Endothelial cell (in vitro differentiated cells): ENCODE measurements around the gene TPH1. TPM values are rescaled to one million over a fixed set of nuclear protein-coding genes. Genes with fewer than 3 reads are reported as not detected.

Experiments
- DNase-seq: peaks from one replicate; pipeline ENCODE4 v3.0.0; 2021; ENCODE audit warnings: low spot score
- H3K27ac Mint-ChIP-seq: one replicate; pipeline ENCODE4 v1.8.0; 2021; ENCODE audit warnings: mixed read lengths, inconsistent platforms; ENCODE audit not compliant: unreplicated experiment
- H3K27me3 Mint-ChIP-seq: one replicate; pipeline ENCODE4 v1.8.0; 2021; ENCODE audit warnings: mild to moderate bottlenecking, moderate library complexity, mixed read lengths, inconsistent platforms; ENCODE audit not compliant: unreplicated experiment
- H3K36me3 Mint-ChIP-seq: one replicate; pipeline ENCODE4 v1.8.0; 2021; ENCODE audit warnings: mild to moderate bottlenecking, low read depth, mixed read lengths, inconsistent platforms; ENCODE audit not compliant: unreplicated experiment
- H3K4me1 Mint-ChIP-seq: one replicate; pipeline ENCODE4 v1.8.0; 2021; ENCODE audit warnings: mild to moderate bottlenecking, mixed read lengths, inconsistent platforms; ENCODE audit not compliant: unreplicated experiment
- H3K4me3 Mint-ChIP-seq: one replicate; pipeline ENCODE4 v1.8.0; 2021; ENCODE audit warnings: mild to moderate bottlenecking, mixed read lengths, inconsistent platforms; ENCODE audit not compliant: unreplicated experiment
- H3K9me3 Mint-ChIP-seq: one replicate; pipeline ENCODE4 v1.8.0; 2021; ENCODE audit warnings: mixed read lengths, inconsistent platforms; ENCODE audit not compliant: unreplicated experiment
- CTCF ChIP-seq: fragments of 200-600 bp; sonication (generic); IDR thresholded peaks from one replicate; pipeline ENCODE4 v1.5.0; 2021; ENCODE audit warnings: antibody characterized with exemption; ENCODE audit not compliant: unreplicated experiment
- total RNA-seq: library from RNA; stranded (reverse); fragmentation: NEBNext Ultra II Directional; extraction: Animal tissue kit (Norgen Biotek cat#: 25700); gene quantifications from one replicate; pipeline ENCODE4 v1.2.1, GENCODE V29; 2021; ENCODE audit not compliant: unreplicated experiment

Gene TPH1
- total RNA-seq, 1 donor from 2014 or later: 0.38 TPM

- H3K4me1 Mint-ChIP-seq: peaks cover 17% of the 10 kb centered on the region
- no peaks in the 10 kb centered on the region for H3K9me3 Mint-ChIP-seq
- TF ChIP-seq CTCF: no peak
- peaks cover 9% of the 10 kb centered on the region for H3K36me3 Mint-ChIP-seq
- DNase-seq: no peak
- peak overlapping the region; percentile 96 for H3K4me3 Mint-ChIP-seq
- H3K27ac Mint-ChIP-seq: no peak overlapping the region
- peaks cover 6% of the 10 kb centered on the region for H3K27me3 Mint-ChIP-seq
Observed at GRCh38 chr11:18011633-18012032, 34.4 kb downstream of the TPH1 start.

GRCh38 chr11:18010977-18011586 is 35.0 kb downstream of the TPH1 start:
- no peaks in the 10 kb centered on the region for H3K9me3 Mint-ChIP-seq
- no peak for DNase-seq
- no peak overlapping the region for H3K27ac Mint-ChIP-seq
- H3K4me1 Mint-ChIP-seq: peaks cover 17% of the 10 kb centered on the region
- H3K4me3 Mint-ChIP-seq: no peak overlapping the region
- peaks cover 6% of the 10 kb centered on the region for H3K27me3 Mint-ChIP-seq
- no peak for TF ChIP-seq CTCF
- peaks cover 11% of the 10 kb centered on the region for H3K36me3 Mint-ChIP-seq

GRCh38 chr11:18010121-18010670 is 35.9 kb downstream of the TPH1 start:
- no peak for TF ChIP-seq CTCF
- no peak for DNase-seq
- Mint-ChIP-seq H3K27ac (no peak overlapping the region), H3K36me3 (peaks cover 14% of the 10 kb centered on the region), H3K27me3 (peaks cover 6% of the 10 kb centered on the region), H3K9me3 (no peaks in the 10 kb centered on the region), H3K4me3 (no peak overlapping the region), H3K4me1 (peaks cover 17% of the 10 kb centered on the region)

GRCh38 chr11:18005376-18006129 is 40.5 kb downstream of the TPH1 start:
- Mint-ChIP-seq H3K9me3 (no peaks in the 10 kb centered on the region), H3K27me3 (no peaks in the 10 kb centered on the region), H3K4me3 (no peak overlapping the region), H3K27ac (no peak overlapping the region), H3K4me1 (no peaks in the 10 kb centered on the region), H3K36me3 (peaks cover 7% of the 10 kb centered on the region)
- no peak for TF ChIP-seq CTCF
- no peak for DNase-seq

GRCh38 chr11:18001191-18001590 is 44.9 kb downstream of the TPH1 start:
- H3K27me3 Mint-ChIP-seq: no peaks in the 10 kb centered on the region
- no peak for TF ChIP-seq CTCF
- H3K27ac Mint-ChIP-seq: no peak overlapping the region
- DNase-seq: no peak
- no peak overlapping the region for H3K4me3 Mint-ChIP-seq
- H3K4me1 Mint-ChIP-seq: no peaks in the 10 kb centered on the region
- H3K9me3 Mint-ChIP-seq: no peaks in the 10 kb centered on the region
- peaks cover 4% of the 10 kb centered on the region for H3K36me3 Mint-ChIP-seq
